SK-N-SH (cell line): ENCODE data around the gene NDST4. TPM values are rescaled to one million over a fixed set of nuclear protein-coding genes. Genes with fewer than 3 reads are reported as not detected.

Experiments
- CTCF ChIA-PET: fragments of 300-600, 350-600 bp; formaldehyde crosslinking; extraction: SDS; loops from one replicate; lab custom pipeline; 2021; lab: Yijun Ruan, JAX
- POLR2A ChIA-PET: fragments of 350-600 bp; sonication (Branson Sonifier 250); formaldehyde crosslinking; extraction: SDS; loops from one replicate; lab custom pipeline; 2020; ENCODE audit warnings: antibody characterized with exemption, inconsistent platforms; lab: Yijun Ruan, JAX
- DNase-seq: peaks from one replicate; pipeline ENCODE4 v3.0.0; 2012
- H2AFZ ChIP-seq: fragments of 200-600 bp; sonication (generic); 2 replicates; pipeline ENCODE4 v1.8.1; 2016; ENCODE audit warnings: antibody characterized with exemption, mild to moderate bottlenecking, low read depth
- H3F3A ChIP-seq: fragments of 200-600 bp; sonication (generic); replicated peaks from 2 replicates; pipeline ENCODE3; 2016; ENCODE audit warnings: antibody characterized with exemption, mild to moderate bottlenecking; ENCODE audit not compliant: insufficient read depth
- H3K27ac ChIP-seq, 2 experiments: fragments of 200-500 bp in 1 of 2; fragments of 200-600 bp in 1 of 2; sonication (Bioruptor generic) in 1 of 2; sonication (generic), shearing (Covaris generic) in 1 of 2; 2 replicates each; pipeline versions ENCODE4 v1.5.1 to v1.6.1; 2014 to 2016; ENCODE audit warnings: low read depth in 2 of 2, inconsistent platforms in 1 of 2, low read length in 1 of 2, mild to moderate bottlenecking in 1 of 2, mixed read lengths in 1 of 2
- H3K27me3 ChIP-seq: fragments of 200-600 bp; sonication (generic), shearing (Covaris generic); 2 replicates; pipeline ENCODE4 v1.6.1; 2016; ENCODE audit warnings: mixed run types; ENCODE audit not compliant: insufficient read depth
- H3K36me3 ChIP-seq, 2 experiments: fragments of 200-500 bp in 1 of 2; fragments of 200-600 bp in 1 of 2; sonication (Bioruptor generic) in 1 of 2; sonication (generic) in 1 of 2; replicated peaks in 1 of 2; 2 replicates each; pipeline versions ENCODE3 to v1.5.1; 2014 to 2016; ENCODE audit warnings: low read length in 1 of 2, mild to moderate bottlenecking in 1 of 2; ENCODE audit not compliant: insufficient read depth in 2 of 2, control insufficient read depth in 1 of 2
- H3K4me1 ChIP-seq, 2 experiments: fragments of 200-500 bp in 1 of 2; fragments of 200-600 bp in 1 of 2; sonication (Bioruptor generic) in 1 of 2; sonication (generic), shearing (Covaris generic) in 1 of 2; 2 replicates each; pipeline versions ENCODE4 v1.5.1 to v1.6.1; 2014 to 2016; ENCODE audit warnings: low read depth in 1 of 2, low read length in 1 of 2, mixed run types in 1 of 2; ENCODE audit not compliant: insufficient read depth in 2 of 2, control insufficient read depth in 1 of 2
- H3K4me2 ChIP-seq: fragments of 200-600 bp; sonication (generic), shearing (Covaris generic); 2 replicates; pipeline ENCODE4 v1.6.1; 2017; ENCODE audit warnings: mixed run types
- H3K4me3 ChIP-seq, 2 experiments: fragments of 200-500 bp in 1 of 2; fragments of 200-600 bp in 1 of 2; sonication (Bioruptor generic) in 1 of 2; sonication (generic), shearing (Covaris generic) in 1 of 2; 2 replicates each; pipeline versions ENCODE4 v1.5.1 to v1.8.1; 2014 to 2016; ENCODE audit warnings: low read depth in 2 of 2, inconsistent platforms in 1 of 2, low read length in 1 of 2, mild to moderate bottlenecking in 1 of 2, mixed read lengths in 1 of 2, moderate library complexity in 1 of 2
- H3K79me2 ChIP-seq: fragments of 200-600 bp; sonication (generic); 2 replicates; pipeline ENCODE4 v1.8.1; 2017; ENCODE audit warnings: mild to moderate bottlenecking; ENCODE audit not compliant: insufficient read depth
- H3K9ac ChIP-seq: fragments of 200-600 bp; sonication (generic); 2 replicates; pipeline ENCODE4 v1.6.1; 2017; ENCODE audit warnings: mixed run types
- H3K9me2 ChIP-seq: fragments of 200-600 bp; sonication (generic); 2 replicates; pipeline ENCODE4 v1.6.1; 2017; ENCODE audit warnings: mixed run types
- H3K9me3 ChIP-seq: fragments of 200-600 bp; sonication (generic); 2 replicates; pipeline ENCODE4 v1.6.1; 2017; ENCODE audit warnings: mixed run types, mild to moderate bottlenecking, moderate library complexity
- H4K20me1 ChIP-seq: fragments of 200-600 bp; sonication (generic); 2 replicates; pipeline ENCODE4 v1.6.1; 2017; ENCODE audit warnings: mild to moderate bottlenecking, mixed run types; ENCODE audit not compliant: insufficient read depth
- CHD2 ChIP-seq: fragments of 150-350 bp; IDR thresholded peaks from 2 replicates; pipeline ENCODE4 v1.6.1; 2018; ENCODE audit warnings: low read length; ENCODE audit not compliant: partially characterized antibody
- FOXM1 ChIP-seq: IDR thresholded peaks from 2 replicates; pipeline ENCODE4 v1.4.0; 2012; ENCODE audit warnings: low read depth, mild to moderate bottlenecking
- IRF3 ChIP-seq: fragments of 150-350 bp; IDR thresholded peaks from 2 replicates; pipeline ENCODE4 v1.6.1; 2016; ENCODE audit warnings: mild to moderate bottlenecking, low read depth, low read length
- JUND ChIP-seq: IDR thresholded peaks from 2 replicates; pipeline ENCODE4 v1.4.0; 2012
- MAX ChIP-seq: IDR thresholded peaks from 2 replicates; pipeline ENCODE4 v1.4.0; 2012; ENCODE audit warnings: low read depth
- MXI1 ChIP-seq: IDR thresholded peaks from 2 replicates; pipeline ENCODE4 v1.6.1; 2012; ENCODE audit warnings: mild to moderate bottlenecking, low read depth, low read length, improper control_type of control experiment
- PBX3 ChIP-seq: IDR thresholded peaks from 2 replicates; pipeline ENCODE4; 2012
- RCOR1 ChIP-seq: fragments of 150-350 bp; IDR thresholded peaks from 2 replicates; pipeline ENCODE4 v1.6.1; 2017; ENCODE audit warnings: antibody characterized with exemption, low read length
- REST ChIP-seq: IDR thresholded peaks from 2 replicates; pipeline ENCODE4 v1.6.1; 2012; ENCODE audit warnings: mild to moderate bottlenecking, low read depth, low read length, moderate library complexity
- RFX5 ChIP-seq: IDR thresholded peaks from 2 replicates; pipeline ENCODE4 v1.6.1; 2012; ENCODE audit warnings: mild to moderate bottlenecking, improper control_type of control experiment, low read length
- RXRA ChIP-seq: IDR thresholded peaks from 2 replicates; pipeline ENCODE4 v1.4.0; 2012; ENCODE audit warnings: low read depth, mild to moderate bottlenecking, borderline replicate concordance
- USF1 ChIP-seq: IDR thresholded peaks from 2 replicates; pipeline ENCODE4 v1.4.0; 2012; ENCODE audit warnings: low read depth, borderline replicate concordance
- WGBS: methylation state at CpG from one replicate; pipeline ENCODE4 v1.1.6; 2017; ENCODE audit warnings: low lambda C conversion rate; 5-methylcytosine and 5-hydroxymethylcytosine counted together
- polyA plus RNA-seq, 3 experiments: library from polyadenylated mRNA; depleted of rRNA; stranded (reverse); fragments of >200 nt; gene quantifications; 2 replicates each; pipeline ENCODE4 v1.2.3, GENCODE V29; 2012

The NDST4 gene
- polyA plus RNA-seq, 1 of the 3 experiments (the other 2 are of a cell fraction) = not detected

GRCh38 chr4:114976901-114977300 is 136.5 kb downstream of the NDST4 start:
- no peaks in the 10 kb centered on the region for H3F3A ChIP-seq
- H2AFZ ChIP-seq = no peak overlapping the region
- no peak overlapping the region for H3K4me2 ChIP-seq
- DNase-seq = no peak
- no peaks in the 10 kb centered on the region for H3K9me3 ChIP-seq
- no peak overlapping the region for H3K4me3 ChIP-seq
- 55% methylated on average over 1 of the region's 1 CpG for WGBS
- ChIA-PET CTCF (no interaction called here), POLR2A (no interaction called here)
- no peak for TF ChIP-seq MXI1
- TF ChIP-seq IRF3 = no peak
- no peak for TF ChIP-seq RFX5
- no peak for TF ChIP-seq FOXM1
- TF ChIP-seq CHD2 = no peak
- TF ChIP-seq REST = no peak
- TF ChIP-seq JUND = no peak
- no peak for TF ChIP-seq MAX
- TF ChIP-seq PBX3 = no peak
- no peak for TF ChIP-seq RCOR1
- TF ChIP-seq USF1 = no peak
- no peak for TF ChIP-seq RXRA
- no peaks in the 10 kb centered on the region for H3K36me3 ChIP-seq
- H3K27me3 ChIP-seq = no peaks in the 10 kb centered on the region
- no peak overlapping the region for H3K27ac ChIP-seq
- H3K9me2 ChIP-seq = no peaks in the 10 kb centered on the region
- no peaks in the 10 kb centered on the region for H3K79me2 ChIP-seq
- no peak overlapping the region for H3K9ac ChIP-seq
- H3K4me1 ChIP-seq = no peaks in the 10 kb centered on the region; a peak in 1 of 4 replicates
- no peaks in the 10 kb centered on the region for H4K20me1 ChIP-seq
